OCI-M2 (cell line): ENCODE measurements around the gene LMNB1.
"Not testable (repeated sequence)": the region's sequence is repeated elsewhere in the genome, so short reads cannot be mapped to it uniquely, and the experiment has no call there.

Experiments
- DNase-seq: peaks from one replicate; lab custom pipeline; 2025; ENCODE audit not compliant: unreplicated experiment; lab: John Stamatoyannopoulos, UW

Gene LMNB1

GRCh38 chr5:126776499-126777256, at the start of gene LMNB1:
TSS of gene LMNB1 (plus strand) at chr5:126777136. CDS start at chr5:126777509, 373 bp downstream.
- DNase-seq, result peak; percentile 40

DNA sequence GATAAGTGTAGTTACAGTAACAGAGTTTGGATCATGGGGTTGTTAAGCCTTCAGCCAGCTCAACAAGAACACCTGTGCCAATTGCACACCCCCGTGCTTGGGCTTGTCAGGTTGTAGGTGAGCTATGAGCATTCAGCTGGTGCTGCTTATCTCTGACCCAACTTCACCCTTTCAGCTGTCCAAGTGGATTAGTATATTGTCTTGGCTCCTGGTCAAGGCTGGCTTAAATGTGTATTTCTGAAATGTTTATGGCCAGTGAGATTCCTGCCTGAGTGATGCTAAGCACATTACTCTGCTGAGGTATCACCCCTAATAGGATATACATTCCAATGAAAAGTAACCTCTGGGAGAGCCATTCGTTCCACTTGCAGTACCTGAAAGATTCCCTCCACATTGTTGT, 44.2 kb upstream of the LMNB1 start:
- no peak for DNase-seq

GRCh38 chr5:126734573-126734972, 42.4 kb upstream of the LMNB1 start:
- DNase-seq, result not testable (repeated sequence)

- no peak for DNase-seq
Observed at GRCh38 chr5:126736141-126736540, 40.8 kb upstream of the LMNB1 start.

- DNase-seq, result no peak
Observed at GRCh38 chr5:126741361-126741760, 35.6 kb upstream of the LMNB1 start.

DNA sequence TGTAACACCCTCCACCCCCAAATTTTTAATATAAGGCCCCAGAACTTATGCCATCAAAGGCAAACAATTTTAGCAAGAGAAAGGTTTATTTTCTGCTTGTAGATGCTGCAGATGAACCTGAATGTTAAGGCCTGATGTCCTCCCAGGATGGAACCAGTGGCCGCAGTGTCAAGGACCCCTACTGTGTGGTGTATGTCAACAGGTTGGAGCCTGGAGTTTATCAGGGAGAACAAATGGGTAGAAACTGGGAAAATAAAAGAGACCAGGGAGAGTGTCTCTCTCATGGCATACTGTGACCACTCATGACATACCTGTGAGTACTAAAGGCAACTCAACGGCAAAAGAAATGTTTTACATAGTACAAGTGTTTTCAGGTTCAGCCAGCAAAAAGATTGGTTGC, 34.5 kb upstream of the LMNB1 start:
- DNase-seq, result no peak

GRCh38 chr5:126744836-126745235, 32.1 kb upstream of the LMNB1 start:
- no peak for DNase-seq

DNA sequence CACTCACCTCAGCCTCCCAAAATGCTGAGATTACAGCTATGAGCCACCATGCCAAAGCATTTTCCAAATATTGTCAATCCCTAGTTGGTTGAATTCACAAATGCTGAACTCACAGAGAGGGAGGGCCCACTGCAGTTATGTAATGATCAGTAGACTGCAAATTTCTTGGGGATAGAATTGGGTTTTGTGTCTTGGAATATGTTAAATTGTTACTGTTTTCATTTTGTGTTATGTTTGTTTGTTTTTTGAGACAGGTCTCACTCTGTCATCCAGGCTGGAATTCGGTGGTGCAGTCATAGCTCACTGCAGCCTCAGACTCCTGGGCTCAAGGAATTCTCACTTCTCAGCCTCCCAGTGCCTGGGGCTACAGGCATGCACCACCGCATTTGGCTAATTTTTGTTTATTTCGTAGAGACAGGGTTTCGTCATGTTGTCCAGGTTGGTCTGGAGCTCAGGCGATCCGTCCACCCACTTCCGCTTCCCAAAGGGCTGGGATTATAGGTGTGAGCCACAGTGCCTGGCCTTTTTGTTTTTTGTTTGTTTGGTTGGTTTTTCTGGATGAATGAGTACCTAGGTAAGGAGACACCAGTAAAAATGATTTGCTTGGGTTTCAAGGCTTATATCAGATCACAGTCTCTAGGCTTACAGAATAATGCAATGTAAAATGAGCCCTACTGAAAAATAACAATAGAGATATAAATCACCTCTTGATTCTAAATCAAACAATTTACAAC, 31.5 kb upstream of the LMNB1 start:
- no peak for DNase-seq

DNA sequence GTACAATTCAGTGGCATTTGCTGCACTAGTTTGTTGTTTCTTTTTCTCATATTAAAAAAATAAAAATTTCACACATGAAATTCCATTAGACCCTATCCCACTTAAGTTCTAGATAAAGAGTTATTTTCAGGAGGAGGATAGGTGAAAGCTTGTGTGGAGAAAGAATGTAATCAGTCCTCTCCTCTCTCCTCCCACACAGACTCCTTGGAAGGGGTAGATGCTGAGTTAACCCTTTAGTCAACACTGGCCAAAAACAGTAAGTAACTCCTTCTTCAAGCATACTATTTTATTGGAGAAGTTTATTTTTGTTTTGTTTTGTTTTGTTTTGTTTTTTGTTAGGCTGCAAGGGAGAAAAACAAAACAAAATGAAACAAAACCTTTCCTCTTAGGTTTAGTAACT, 30.6 kb upstream of the LMNB1 start:
- no peak for DNase-seq

DNA sequence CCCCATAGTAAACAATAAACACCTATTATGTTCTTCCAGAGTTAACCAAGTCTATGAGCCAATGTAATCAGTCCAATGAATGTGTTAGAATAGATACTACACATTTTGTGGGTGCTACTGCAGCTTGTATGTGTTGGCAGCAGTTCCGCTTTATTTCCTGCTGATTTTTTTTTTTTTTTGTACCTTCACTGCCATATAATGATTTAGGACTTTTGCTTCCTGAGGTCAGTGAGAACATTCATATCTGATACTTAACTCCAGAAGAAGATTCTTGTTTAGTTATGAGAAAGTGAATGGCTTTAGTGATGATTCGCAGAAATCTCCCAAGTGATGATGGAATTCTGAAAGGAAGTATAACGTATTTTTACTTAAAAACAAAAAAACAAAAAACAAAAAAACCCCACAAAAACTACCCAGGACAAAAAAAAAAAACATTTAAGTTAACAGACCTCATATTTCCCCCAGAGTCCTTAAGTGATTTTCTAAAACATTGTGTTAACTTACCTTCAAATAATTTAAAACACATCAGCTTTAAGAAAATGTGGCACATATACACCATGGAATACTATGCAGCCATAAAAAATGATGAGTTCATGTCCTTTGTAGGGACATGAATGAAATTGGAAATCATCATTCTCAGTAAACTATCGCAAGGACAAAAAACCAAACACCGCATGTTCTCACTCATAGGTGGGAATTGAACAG, 24.7 kb upstream of the LMNB1 start:
- DNase-seq, result no peak

DNA sequence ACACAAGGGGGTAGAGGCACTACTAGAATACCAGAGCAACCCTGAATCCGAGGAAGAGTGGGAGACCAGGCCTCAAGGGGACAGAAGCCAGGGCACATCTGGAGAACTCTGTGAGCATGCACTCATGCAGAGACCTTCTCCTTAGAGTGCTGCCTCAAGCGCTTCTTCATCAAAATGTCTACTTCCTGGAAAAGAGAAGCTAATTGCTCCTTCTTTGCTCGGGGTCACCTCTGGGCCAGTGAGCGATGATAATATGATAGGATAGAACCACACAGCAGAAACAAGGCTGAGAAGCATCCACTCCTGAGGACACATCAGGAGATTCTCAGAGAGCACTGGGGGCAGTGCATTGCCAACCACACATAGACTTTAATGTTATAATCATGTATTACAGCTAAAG, 23.7 kb upstream of the LMNB1 start:
- DNase-seq, result no peak

DNA sequence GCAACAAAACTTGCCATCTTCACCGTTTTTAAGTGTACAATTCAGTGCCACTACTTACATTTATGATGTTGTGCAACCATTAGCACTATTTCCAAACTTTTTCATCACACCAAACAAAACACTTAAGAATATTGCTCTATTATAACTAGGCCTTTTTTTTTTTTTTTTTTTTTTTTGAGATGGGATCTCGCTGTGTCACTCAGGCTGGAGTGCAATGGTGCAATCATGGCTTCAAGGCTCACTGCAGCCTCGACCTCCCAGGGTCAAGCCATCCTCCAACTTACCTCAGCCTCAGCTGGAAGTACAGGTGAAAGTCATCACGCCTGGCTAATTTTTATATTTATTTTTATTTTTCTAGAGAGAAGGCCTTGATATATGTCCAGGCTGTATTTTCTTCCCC, 22.3 kb upstream of the LMNB1 start:
- no peak for DNase-seq

- no peak for DNase-seq
Observed at GRCh38 chr5:126755593-126755992, 21.3 kb upstream of the LMNB1 start.

GRCh38 chr5:126757713-126758357, 19.1 kb upstream of the LMNB1 start:
- DNase-seq, result no peak

- DNase-seq, result no peak
Observed at GRCh38 chr5:126763371-126763770, 13.6 kb upstream of the LMNB1 start.

- no peak for DNase-seq
Observed at GRCh38 chr5:126769703-126770102, 7.2 kb upstream of the LMNB1 start.

GRCh38 chr5:126773536-126773935, 3.4 kb upstream of the LMNB1 start:
- DNase-seq, result not testable (repeated sequence)

DNA sequence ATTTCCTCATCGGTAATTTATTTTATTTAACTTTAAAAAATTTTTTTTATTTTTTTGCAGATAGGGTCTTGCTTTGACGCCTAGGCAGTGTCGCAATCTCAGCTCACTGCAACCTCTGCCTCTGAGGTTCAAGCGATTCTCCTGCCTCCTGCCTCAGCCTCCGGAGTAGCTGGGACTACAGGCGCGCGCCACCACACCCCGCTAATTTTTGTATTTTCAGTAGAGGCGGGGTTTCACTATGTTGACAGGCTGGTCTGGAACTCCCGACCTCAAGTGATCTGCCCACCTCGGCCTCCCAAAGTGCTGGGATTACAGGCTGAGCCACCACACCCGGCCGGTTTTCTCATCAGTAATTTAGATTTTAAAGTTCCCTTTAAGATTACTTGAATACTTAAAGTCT, 2.3 kb upstream of the LMNB1 start:
- DNase-seq, result not testable (repeated sequence)

DNA sequence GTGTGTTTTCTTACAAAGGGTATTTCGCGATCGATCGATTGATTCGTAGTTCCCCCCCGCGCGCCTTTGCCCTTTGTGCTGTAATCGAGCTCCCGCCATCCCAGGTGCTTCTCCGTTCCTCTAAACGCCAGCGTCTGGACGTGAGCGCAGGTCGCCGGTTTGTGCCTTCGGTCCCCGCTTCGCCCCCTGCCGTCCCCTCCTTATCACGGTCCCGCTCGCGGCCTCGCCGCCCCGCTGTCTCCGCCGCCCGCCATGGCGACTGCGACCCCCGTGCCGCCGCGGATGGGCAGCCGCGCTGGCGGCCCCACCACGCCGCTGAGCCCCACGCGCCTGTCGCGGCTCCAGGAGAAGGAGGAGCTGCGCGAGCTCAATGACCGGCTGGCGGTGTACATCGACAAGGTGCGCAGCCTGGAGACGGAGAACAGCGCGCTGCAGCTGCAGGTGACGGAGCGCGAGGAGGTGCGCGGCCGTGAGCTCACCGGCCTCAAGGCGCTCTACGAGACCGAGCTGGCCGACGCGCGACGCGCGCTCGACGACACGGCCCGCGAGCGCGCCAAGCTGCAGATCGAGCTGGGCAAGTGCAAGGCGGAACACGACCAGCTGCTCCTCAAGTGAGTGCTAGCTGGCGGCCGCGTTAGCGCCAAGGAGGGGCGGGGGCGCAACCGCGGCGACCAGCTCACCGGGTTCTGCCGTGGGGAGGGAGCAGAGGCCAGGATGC, 480 bp downstream of the LMNB1 start:
- no peak for DNase-seq

- no peak for DNase-seq
Observed at GRCh38 chr5:126777975-126778674, 1.2 kb downstream of the LMNB1 start.
